ENCODE data around the gene KPTN.

DNA sequence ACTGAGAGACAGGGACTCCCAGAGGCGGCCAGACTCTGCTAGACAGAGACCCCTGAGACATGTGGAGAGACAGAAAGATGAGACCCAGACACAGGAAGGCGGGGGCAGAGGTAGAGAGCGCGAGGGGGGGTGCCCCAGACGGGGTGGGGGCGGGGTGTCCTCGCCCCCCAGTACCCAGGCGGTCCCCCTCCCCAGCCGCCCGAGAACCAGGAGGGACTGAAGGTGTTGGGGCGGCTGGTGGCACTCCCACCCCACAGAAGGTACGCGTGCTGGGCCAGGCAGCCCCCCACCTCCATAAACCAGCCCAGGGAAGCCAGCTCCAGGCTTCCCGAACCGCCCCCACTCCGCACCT lies 12.7 kb downstream of the KPTN start:
- TF ChIP-seq SUZ12 (IDR thresholded peaks at IDR 0.05; ENCODE audit: extremely low read depth, insufficient read depth, insufficient read length), result no peak
- no peak for TF ChIP-seq YY1 (IDR thresholded peaks at IDR 0.05; ENCODE audit: insufficient read depth, insufficient read length)
- TF ChIP-seq ZNF274 (IDR thresholded peaks at IDR 0.05; ENCODE audit: low read depth, low read length), result no peak
